GM12878 (cell line): ENCODE data around the gene BIN1. TPM values are rescaled to one million over a fixed set of nuclear protein-coding genes. Genes with fewer than 3 reads are reported as not detected.
A peak's percentile ranks its signal among the peaks of the same experiment; 100 is the strongest.

Source experiments
- ASH2L ChIP-seq: fragments of 300-600, 200-600 bp; sonication (generic); IDR thresholded peaks from 2 replicates; pipeline ENCODE4 v1.6.1; 2017; ENCODE audit warnings: low read depth, mild to moderate bottlenecking, borderline replicate concordance
- BACH1 ChIP-seq: fragments of 450-650 bp; IDR thresholded peaks from 2 replicates; pipeline ENCODE4 v1.6.1; 2017; ENCODE audit warnings: mild to moderate bottlenecking, borderline replicate concordance
- BMI1 ChIP-seq: fragments of 450-650 bp; IDR thresholded peaks from 2 replicates; pipeline ENCODE4 v1.6.1; 2016; ENCODE audit warnings: mild to moderate bottlenecking, moderate library complexity, borderline replicate concordance
- FOS ChIP-seq: IDR thresholded peaks from 3 replicates; pipeline ENCODE4 v1.6.1; 2011; ENCODE audit warnings: borderline replicate concordance; ENCODE audit not compliant: insufficient read length; ENCODE audit errors: extremely low read depth
- HCFC1 ChIP-seq: fragments of 150-350 bp; IDR thresholded peaks from 2 replicates; pipeline ENCODE4 v1.6.1; 2014; ENCODE audit warnings: low read length
- HDAC6 ChIP-seq: fragments of 200-600 bp; sonication (generic); IDR thresholded peaks from one replicate; pipeline ENCODE4 v1.8.0; 2017; ENCODE audit warnings: antibody characterized with exemption; ENCODE audit not compliant: unreplicated experiment
- HDGF ChIP-seq: fragments of 450-650 bp; IDR thresholded peaks from 2 replicates; pipeline ENCODE4 v1.6.1; 2016; ENCODE audit warnings: antibody characterized with exemption
- KAT2A ChIP-seq: conservative IDR thresholded peaks from 2 replicates; pipeline ENCODE4 v1.6.1; 2011; ENCODE audit warnings: low read depth, low read length; ENCODE audit not compliant: control insufficient read depth
- MEF2A ChIP-seq: IDR thresholded peaks from 2 replicates; pipeline ENCODE4 v1.6.1; 2011; ENCODE audit warnings: low read depth, mild to moderate bottlenecking, low read length, moderate library complexity; ENCODE audit not compliant: insufficient read depth
- MXI1 ChIP-seq: fragments of 150-350 bp; IDR thresholded peaks from 2 replicates; pipeline ENCODE4 v1.6.1; 2011; ENCODE audit warnings: low read depth, mild to moderate bottlenecking, inconsistent platforms, low read length, improper control_type of control experiment
- NFYA ChIP-seq: IDR thresholded peaks from 2 replicates; pipeline ENCODE4 v1.6.1; 2011; ENCODE audit warnings: low read depth, mild to moderate bottlenecking, low read length, improper control_type of control experiment, borderline replicate concordance
- NKRF ChIP-seq: fragments of 450-650 bp; conservative IDR thresholded peaks from 2 replicates; pipeline ENCODE4 v1.6.1; 2017; ENCODE audit warnings: mild to moderate bottlenecking, moderate library complexity
- RAD21 ChIP-seq: IDR thresholded peaks from 2 replicates; pipeline ENCODE4 v1.6.1; 2011; ENCODE audit warnings: mild to moderate bottlenecking, low read depth, low read length, moderate library complexity; ENCODE audit not compliant: insufficient read depth
- RUNX3 ChIP-seq: IDR thresholded peaks from 2 replicates; pipeline ENCODE4 v1.6.1; 2012; ENCODE audit warnings: low read length, inconsistent platforms
- SMAD5 ChIP-seq: IDR thresholded peaks from 2 replicates; pipeline ENCODE4 v1.6.1; 2016; ENCODE audit warnings: antibody characterized with exemption, low read depth
- SMC3 ChIP-seq: IDR thresholded peaks from 2 replicates; pipeline ENCODE4 v1.6.1; 2011; ENCODE audit warnings: low read length, improper control_type of control experiment, borderline replicate concordance
- SP1 ChIP-seq: IDR thresholded peaks from one replicate; pipeline ENCODE4 v1.6.1; 2011; ENCODE audit warnings: low read depth, low read length
- TAF1 ChIP-seq: IDR thresholded peaks from 2 replicates; pipeline ENCODE4 v1.6.1; 2011; ENCODE audit warnings: mild to moderate bottlenecking, low read depth, low read length, borderline replicate concordance
- ZNF687 ChIP-seq: fragments of 450-650 bp; IDR thresholded peaks from 2 replicates; pipeline ENCODE4 v1.6.1; 2017; ENCODE audit warnings: mild to moderate bottlenecking, moderate library complexity
- polyA plus RNA-seq, 11 experiments: library from polyadenylated mRNA; depleted of rRNA in 4 of 11; unstranded in 6 of 11; stranded (reverse) in 5 of 11; fragments of >200 nt; fragmentation: Nextera tagmentation in 4 of 11; fragmentation: Illumina TruSeq in 1 of 11; extraction: Ambion mirVana in 4 of 11; extraction: Trizol in 1 of 11; gene quantifications; 1 replicate in 1 of 11; 2 replicates in 10 of 11; pipeline versions ENCODE4 v1.2.1 to v1.2.3, GENCODE V29; 2011 to 2016; ENCODE audit warnings: inconsistent platforms in 2 of 11, missing spikeins in 2 of 11, low read depth in 1 of 11
- total RNA-seq, 4 experiments: library from RNA; depleted of rRNA in 3 of 4; stranded (reverse); fragments of >200 nt in 3 of 4; fragmentation: Illumina TruSeq in 1 of 4; extraction: Trizol in 1 of 4; gene quantifications; 2 replicates each; pipeline versions ENCODE4 v1.2.1 to v1.2.3, GENCODE V29; 2013 to 2021
- TF ChIP-seq, protein P1 (sequence below): IDR thresholded peaks from 2 replicates; pipeline ENCODE4 v1.6.1; 2011; ENCODE audit warnings: borderline replicate concordance, low read depth, mild to moderate bottlenecking, moderate library complexity, low read length; ENCODE audit not compliant: insufficient read depth, poor library complexity, severe bottlenecking
- TF ChIP-seq, protein P2 (sequence below): IDR thresholded peaks from 2 replicates; pipeline ENCODE4 v1.6.1; 2011; ENCODE audit warnings: low read depth, mild to moderate bottlenecking, low read length, moderate library complexity, borderline replicate concordance; ENCODE audit errors: extremely low read depth
- TF ChIP-seq, protein P3 (sequence below): fragments of 450-650 bp; IDR thresholded peaks from 2 replicates; pipeline ENCODE4 v1.6.1; 2017; ENCODE audit warnings: borderline replicate concordance

The BIN1 gene
- total and polyA plus RNA-seq, 10 of the 15 experiments (the other 5 are each of a cell fraction or from before 2014, with no cell fraction given) = 0.32 to 21.3 (median 11.2) TPM

DNA sequence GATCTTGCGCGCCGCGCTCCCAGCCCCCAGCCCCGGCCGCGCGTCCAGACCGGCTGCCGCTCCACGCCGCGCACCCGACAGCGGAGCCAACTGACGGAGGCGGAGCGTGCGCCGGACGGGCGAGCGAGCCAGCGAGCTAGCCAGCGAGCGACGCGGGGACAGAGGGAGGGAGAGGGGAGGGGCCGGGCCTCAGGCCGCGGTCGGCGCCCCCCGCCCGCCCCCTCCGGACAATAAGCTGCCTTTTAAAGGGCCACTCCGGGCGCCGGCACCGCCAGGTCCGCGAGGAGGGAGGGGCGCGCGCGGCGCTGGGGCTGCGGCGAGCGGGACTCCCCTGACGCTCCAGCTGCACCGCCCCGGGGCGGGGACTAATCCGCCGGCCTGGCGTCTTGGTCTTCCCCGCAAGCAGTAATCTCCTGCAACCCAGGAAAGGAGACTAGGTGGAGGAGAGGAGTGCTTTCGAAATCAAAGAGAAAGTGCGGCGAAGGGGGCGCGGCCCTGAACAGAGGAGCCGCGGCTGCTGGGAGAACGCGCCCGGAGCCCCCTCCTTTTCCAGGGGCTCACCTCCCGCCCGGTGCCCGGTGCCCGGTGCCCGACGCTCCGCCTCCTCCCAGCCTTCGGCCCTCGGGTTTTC lies at the start of gene BIN1 (continued):
- TF ChIP-seq SMC3 (no peak), TAF1 (no peak), HDGF (no peak), RUNX3 (no peak), NKRF (0 out of 2 replicates have a peak, but pooled peaks have one; percentile 55), RAD21 (no peak), HCFC1 (no peak), ZNF687 (peak; percentile 59; the same call in 1 of the 2 replicates), NFYA (no peak), HDAC6 (peak; percentile 86), SMAD5 (no peak), ASH2L (no peak), FOS (no peak), MXI1 (no peak), SP1 (no peak), MEF2A (no peak), BACH1 (peak; percentile 78; the same call in 1 of the 2 replicates), KAT2A (no peak), BMI1 (no peak)
- TF ChIP-seq, protein P1, sequence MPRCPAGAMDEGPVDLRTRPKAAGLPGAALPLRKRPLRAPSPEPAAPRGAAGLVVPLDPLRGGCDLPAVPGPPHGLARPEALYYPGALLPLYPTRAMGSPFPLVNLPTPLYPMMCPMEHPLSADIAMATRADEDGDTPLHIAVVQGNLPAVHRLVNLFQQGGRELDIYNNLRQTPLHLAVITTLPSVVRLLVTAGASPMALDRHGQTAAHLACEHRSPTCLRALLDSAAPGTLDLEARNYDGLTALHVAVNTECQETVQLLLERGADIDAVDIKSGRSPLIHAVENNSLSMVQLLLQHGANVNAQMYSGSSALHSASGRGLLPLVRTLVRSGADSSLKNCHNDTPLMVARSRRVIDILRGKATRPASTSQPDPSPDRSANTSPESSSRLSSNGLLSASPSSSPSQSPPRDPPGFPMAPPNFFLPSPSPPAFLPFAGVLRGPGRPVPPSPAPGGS = no peak
- TF ChIP-seq, protein P2, sequence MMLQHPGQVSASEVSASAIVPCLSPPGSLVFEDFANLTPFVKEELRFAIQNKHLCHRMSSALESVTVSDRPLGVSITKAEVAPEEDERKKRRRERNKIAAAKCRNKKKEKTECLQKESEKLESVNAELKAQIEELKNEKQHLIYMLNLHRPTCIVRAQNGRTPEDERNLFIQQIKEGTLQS = no peak
- TF ChIP-seq, protein P3, sequence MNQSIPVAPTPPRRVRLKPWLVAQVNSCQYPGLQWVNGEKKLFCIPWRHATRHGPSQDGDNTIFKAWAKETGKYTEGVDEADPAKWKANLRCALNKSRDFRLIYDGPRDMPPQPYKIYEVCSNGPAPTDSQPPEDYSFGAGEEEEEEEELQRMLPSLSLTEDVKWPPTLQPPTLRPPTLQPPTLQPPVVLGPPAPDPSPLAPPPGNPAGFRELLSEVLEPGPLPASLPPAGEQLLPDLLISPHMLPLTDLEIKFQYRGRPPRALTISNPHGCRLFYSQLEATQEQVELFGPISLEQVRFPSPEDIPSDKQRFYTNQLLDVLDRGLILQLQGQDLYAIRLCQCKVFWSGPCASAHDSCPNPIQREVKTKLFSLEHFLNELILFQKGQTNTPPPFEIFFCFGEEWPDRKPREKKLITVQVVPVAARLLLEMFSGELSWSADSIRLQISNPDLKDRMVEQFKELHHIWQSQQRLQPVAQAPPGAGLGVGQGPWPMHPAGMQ = no peak
